GM08714 (cell line): ENCODE data around the gene STARD10.
"Not testable (repeated sequence)": the region's sequence is repeated elsewhere in the genome, so short reads cannot be mapped to it uniquely, and the experiment has no call there.

Experiments
- H3K4me3 ChIP-seq: fragments of 200-500 bp; sonication (Bioruptor generic); 2 replicates; pipeline ENCODE4 v1.5.1; 2014; ENCODE audit warnings: mild to moderate bottlenecking, low read length, inconsistent platforms
- ZNF274 ChIP-seq: IDR thresholded peaks from 2 replicates; pipeline ENCODE4 v1.6.1; 2012; ENCODE audit warnings: mild to moderate bottlenecking, low read depth, low read length

Gene STARD10

GRCh38 chr11:72829884-72830533 lies 36.2 kb upstream of the STARD10 start:
- no peak for TF ChIP-seq ZNF274
- H3K4me3 ChIP-seq, result no peak overlapping the region

- H3K4me3 ChIP-seq, result no peak overlapping the region
- no peak for TF ChIP-seq ZNF274
Observed at GRCh38 chr11:72829178-72829577, 35.3 kb upstream of the STARD10 start.

- no peak overlapping the region for H3K4me3 ChIP-seq
- TF ChIP-seq ZNF274, result no peak
Observed at GRCh38 chr11:72828692-72829101, 34.9 kb upstream of the STARD10 start.

- no peak for TF ChIP-seq ZNF274
- no peak overlapping the region for H3K4me3 ChIP-seq
Observed at GRCh38 chr11:72828081-72828567, 34.3 kb upstream of the STARD10 start.

- H3K4me3 ChIP-seq, result not testable (repeated sequence)
Observed at GRCh38 chr11:72827656-72828055, 33.8 kb upstream of the STARD10 start.

- no peak overlapping the region for H3K4me3 ChIP-seq
- no peak for TF ChIP-seq ZNF274
Observed at GRCh38 chr11:72826942-72827480, 33.2 kb upstream of the STARD10 start.

- no peak for TF ChIP-seq ZNF274
- H3K4me3 ChIP-seq, result no peak overlapping the region
Observed at GRCh38 chr11:72826191-72826941, 32.5 kb upstream of the STARD10 start.

GRCh38 chr11:72825661-72826060 lies 31.8 kb upstream of the STARD10 start:
- no peak overlapping the region for H3K4me3 ChIP-seq

GRCh38 chr11:72824811-72825505 lies 31.1 kb upstream of the STARD10 start:
- no peak overlapping the region for H3K4me3 ChIP-seq
- TF ChIP-seq ZNF274, result no peak

More at GRCh38 chr11:72825661-72826060, 31.8 kb upstream of the STARD10 start:
- no peak for TF ChIP-seq ZNF274

- TF ChIP-seq ZNF274, result no peak
- H3K4me3 ChIP-seq, result no peak overlapping the region
Observed at GRCh38 chr11:72824020-72824419, 30.2 kb upstream of the STARD10 start.

- TF ChIP-seq ZNF274, result no peak
- no peak overlapping the region for H3K4me3 ChIP-seq
Observed at GRCh38 chr11:72823105-72823804, 29.4 kb upstream of the STARD10 start.

GRCh38 chr11:72821920-72822799 lies 28.3 kb upstream of the STARD10 start:
- H3K4me3 ChIP-seq, result no peak overlapping the region; the same call in 1 of the 2 replicates
- no peak for TF ChIP-seq ZNF274

- no peak for TF ChIP-seq ZNF274
- H3K4me3 ChIP-seq, result no peak overlapping the region; the same call in 1 of the 2 replicates
Observed at GRCh38 chr11:72821221-72821919, 27.5 kb upstream of the STARD10 start.
